K562 (cell line): ENCODE results near the gene CHGA. TPM values are rescaled to one million over a fixed set of nuclear protein-coding genes. Genes with fewer than 3 reads are reported as not detected.

Experiments
- ATAC-seq: fragments of 200-7000 bp; cut with Tn5 transposase; 3 replicates; pipeline ENCODE4 v1.9.1; 2020; ENCODE audit warnings: moderate library complexity
- BruUV-seq: library from RNA; stranded (reverse); fragments of 400-500 nt; replicated peaks from 2 replicates; lab custom pipeline; 2021; lab: Mats Ljungman, UMichigan
- CTCF ChIA-PET: fragments of 300-600 bp; formaldehyde crosslinking; extraction: SDS; loops from one replicate; lab custom pipeline; 2021; ENCODE audit warnings: low intra/inter-chr PET ratio; lab: Yijun Ruan, JAX
- POLR2A ChIA-PET: fragments of 300-600, 350-650 bp; sonication (Branson Sonifier 250); formaldehyde crosslinking; extraction: SDS; loops from one replicate; lab custom pipeline; 2021; ENCODE audit warnings: antibody characterized with exemption, inconsistent platforms; lab: Yijun Ruan, JAX
- DNase-seq, 4 experiments: peaks; one replicate each; pipeline versions ENCODE4 v3.0.0 to v3.0.0-alpha.2; 2011 to 2018; ENCODE audit warnings: low spot score in 3 of 4, mixed read lengths in 3 of 4; ENCODE audit errors: extremely low read depth in 1 of 4
- FAIRE-seq: peaks from 2 replicates; lab custom pipeline; 2011; peaks lifted over from hg19 to GRCh38; lab: Jason Lieb, UNC
- H2AFZ ChIP-seq: 2 replicates; pipeline ENCODE4 v1.6.0; 2011; ENCODE audit warnings: low read depth, low read length, control low read depth, inconsistent platforms
- H3K27ac ChIP-seq: fragments of 200-600 bp; 3 replicates; pipeline ENCODE4 v1.8.0; 2011; ENCODE audit warnings: low read depth, mild to moderate bottlenecking, control low read depth, inconsistent platforms, low read length, moderate library complexity, mixed read lengths; ENCODE audit errors: extremely low read depth
- H3K27me3 ChIP-seq, 2 experiments: fragments of 300-600 bp in 1 of 2; 2 replicates in 1 of 2; 3 replicates in 1 of 2; pipeline versions ENCODE4 v1.6.0 to v1.8.0; 2011; ENCODE audit warnings: inconsistent platforms in 2 of 2, low read length in 2 of 2, mild to moderate bottlenecking in 1 of 2, mixed read lengths in 1 of 2, moderate library complexity in 1 of 2; ENCODE audit not compliant: control insufficient read depth in 2 of 2, insufficient read depth in 2 of 2
- H3K36me3 ChIP-seq: fragments of 300-600 bp; 3 replicates; pipeline ENCODE4 v1.8.0; 2011; ENCODE audit warnings: mild to moderate bottlenecking, low read length, inconsistent platforms; ENCODE audit not compliant: control insufficient read depth, insufficient read depth
- H3K4me1 ChIP-seq, 2 experiments: fragments of 200-600 bp in 1 of 2; replicated peaks in 1 of 2; 2 replicates in 1 of 2; 3 replicates in 1 of 2; pipeline versions ENCODE4 v1.5.1 to v1.8.0; 2011; ENCODE audit warnings: inconsistent platforms in 2 of 2, low read length in 2 of 2, mild to moderate bottlenecking in 1 of 2, mixed read lengths in 1 of 2, moderate library complexity in 1 of 2; ENCODE audit not compliant: control insufficient read depth in 2 of 2, insufficient read depth in 2 of 2
- H3K4me2 ChIP-seq: 2 replicates; pipeline ENCODE4 v1.6.1; 2011; ENCODE audit warnings: low read length, control low read depth, inconsistent platforms, mixed read lengths; ENCODE audit not compliant: insufficient read depth
- H3K4me3 ChIP-seq: fragments of 200-600 bp; sonication (generic), shearing (Covaris generic); 2 replicates; pipeline ENCODE4 v1.5.1; 2016; ENCODE audit warnings: control low read depth, inconsistent platforms
- H3K79me2 ChIP-seq: fragments of 200-600 bp; 3 replicates; pipeline ENCODE4 v1.8.0; 2011; ENCODE audit warnings: low read length, inconsistent platforms; ENCODE audit not compliant: control insufficient read depth, insufficient read depth
- H3K9ac ChIP-seq, 2 experiments: 2 replicates each; pipeline versions ENCODE4 v1.6.0 to v1.6.1; 2011; ENCODE audit warnings: low read depth in 2 of 2, low read length in 2 of 2, control low read depth in 1 of 2, inconsistent platforms in 1 of 2, mild to moderate bottlenecking in 1 of 2, mixed read lengths in 1 of 2; ENCODE audit not compliant: insufficient read depth in 1 of 2
- H3K9me1 ChIP-seq: one replicate; pipeline ENCODE4 v1.6.0; 2011; ENCODE audit warnings: inconsistent platforms, mild to moderate bottlenecking, low read length, moderate library complexity; ENCODE audit not compliant: control insufficient read depth, insufficient read depth
- H3K9me3 ChIP-seq: replicated peaks from 2 replicates; pipeline ENCODE4 v1.5.1; 2011; ENCODE audit warnings: low read depth, low read length, inconsistent platforms; ENCODE audit not compliant: control insufficient read depth, insufficient read depth
- H4K20me1 ChIP-seq: replicated peaks from 2 replicates; pipeline ENCODE4 v1.6.1; 2011; ENCODE audit warnings: low read length, inconsistent platforms, mixed read lengths; ENCODE audit not compliant: control insufficient read depth, insufficient read depth
- BCOR ChIP-seq: fragments of 450-650 bp; IDR thresholded peaks from 2 replicates; pipeline ENCODE4 v1.6.1; 2016
- CREB1 ChIP-seq, 2 experiments: sonication (generic) in 1 of 2; formaldehyde crosslinking in 1 of 2; IDR thresholded peaks; 2 replicates each; pipeline versions ENCODE4 v1.6.1 to v1.8.0; 2012 to 2022; ENCODE audit warnings: inconsistent platforms in 1 of 2, mild to moderate bottlenecking in 1 of 2, missing genetic modification reagents in 1 of 2, moderate library complexity in 1 of 2
- LEF1 ChIP-seq: fragments of 450-650 bp; IDR thresholded peaks from 2 replicates; pipeline ENCODE4 v1.6.1; 2016; ENCODE audit warnings: mild to moderate bottlenecking
- MGA ChIP-seq: fragments of 450-650 bp; IDR thresholded peaks from 2 replicates; pipeline ENCODE4 v1.6.1; 2016; ENCODE audit warnings: mild to moderate bottlenecking, moderate library complexity
- TCF3 ChIP-seq: sonication (generic); formaldehyde crosslinking; IDR thresholded peaks from 2 replicates; pipeline ENCODE4 v1.4.0; 2020; ENCODE audit warnings: mild to moderate bottlenecking, missing genetic modification reagents
- ZC3H11A ChIP-seq: IDR thresholded peaks from 2 replicates; pipeline ENCODE4 v1.6.1; 2012; ENCODE audit warnings: low read depth, low read length, improper control_type of control experiment
- WGBS: fragments of 100-300 bp; shearing (Covaris generic); methylation state at CpG from one replicate; pipeline ENCODE4 v1.1.6; 2016; ENCODE audit warnings: low coverage, mixed read lengths; ENCODE audit not compliant: insufficient coverage; ENCODE audit errors: missing lambda C conversion rate; 5-methylcytosine and 5-hydroxymethylcytosine counted together
- in situ Hi-C: fragments of 300-500 bp; cut with MboI; formaldehyde crosslinking; loops from 4 replicates; pipeline ENCODE4 v1.15.0; 2018; ENCODE audit warnings: inconsistent platforms, mixed read lengths
- intact Hi-C: fragments of 100-400 bp; cut with micrococcal nuclease; formaldehyde crosslinking; loops from 2 replicates; pipeline ENCODE4 v1.14.2; 2022
- polyA plus RNA-seq, 8 experiments: library from polyadenylated mRNA; depleted of rRNA in 4 of 8; stranded (reverse) in 5 of 8; unstranded in 3 of 8; fragments of >200 nt; fragmentation: Nextera tagmentation in 2 of 8; fragmentation: Illumina TruSeq in 1 of 8; extraction: Ambion mirVana in 2 of 8; extraction: Trizol in 1 of 8; gene quantifications; 2 replicates each; pipeline versions ENCODE4 v1.2.1 to v1.2.3, GENCODE V29; 2011 to 2014; ENCODE audit warnings: inconsistent platforms in 1 of 8, missing spikeins in 1 of 8
- total RNA-seq, 7 experiments: library from RNA; depleted of rRNA in 6 of 7; stranded (reverse); fragments of >200 nt in 6 of 7; fragmentation: Illumina TruSeq in 2 of 7; extraction: Trizol in 2 of 7; gene quantifications; 2 replicates each; pipeline versions ENCODE4 v1.2.1 to v1.2.3, GENCODE V29; 2011 to 2021; ENCODE audit warnings: low replicate concordance in 1 of 7

The CHGA gene
- total and polyA plus RNA-seq, 9 of the 15 experiments (the other 6 are each of a cell fraction or from before 2014, with no cell fraction given): not detected

GRCh38 chr14:92937051-92937937, 14.3 kb downstream of the CHGA start:
- DNase-seq (peak in 1 of 4 experiments; percentile 18), ATAC-seq (peak; percentile 48), FAIRE-seq (no peak)
- in situ Hi-C loops: no loop called here
- ChIA-PET POLR2A (interaction anchor here (0.7 to 1.1 kb wide), 2 partner anchors 74 to 1237 kb away, joined by 3 to 4 read pairs; partner anchors contain the start of gene PPP4R4), CTCF (no interaction called here)
- no peaks in the 10 kb centered on the region for H3K9me1 ChIP-seq
- H3K4me1 ChIP-seq: peaks cover 0 to 7% of the 10 kb centered on the region in 2 experiments; a peak in 2 of 5 replicates
- no peaks in the 10 kb centered on the region for H3K79me2 ChIP-seq
- H4K20me1 ChIP-seq: no peaks in the 10 kb centered on the region; the same call in 1 of the 2 replicates
- H3K36me3 ChIP-seq: no peaks in the 10 kb centered on the region
- H3K4me2 ChIP-seq: no peak overlapping the region
- H3K9ac ChIP-seq: no peak overlapping the region
- 72% methylated on average over 11 of the region's 16 CpGs for WGBS
- H3K27me3 ChIP-seq: no peaks in the 10 kb centered on the region
- no peak overlapping the region for H3K27ac ChIP-seq
- no peaks in the 10 kb centered on the region for H3K9me3 ChIP-seq
- intact Hi-C loops: no loop called here
- H2AFZ ChIP-seq: no peak overlapping the region
- no peak overlapping the region for H3K4me3 ChIP-seq
- no TSS peak for BruUV-seq
- TF ChIP-seq TCF3 (CRISPR knock-in tag) (no peak), LEF1 (no peak), ZC3H11A (no peak), BCOR (no peak), MGA (no peak), CREB1 (IDR thresholded peaks at IDR 0.05) (no peak), CREB1 (CRISPR knock-in tag; IDR thresholded peaks at IDR 0.05) (no peak)
